Right renal cortex interstitium (tissue), 3 donors: Measurements from ENCODE around the gene MRPL43. TPM values are rescaled to one million over a fixed set of nuclear protein-coding genes. Genes with fewer than 3 reads are reported as not detected.

ENCODE experiments used
- DNase-seq, 3 donors: peaks; one replicate each; pipeline ENCODE4 v3.0.0-alpha.2; 2013; ENCODE audit warnings: low read depth in 3 of 3, low spot score in 2 of 3
- polyA plus RNA-seq, 3 donors: library from polyadenylated mRNA; unstranded; fragments of 120-200 nt; gene quantifications; one replicate each; pipeline ENCODE4 v1.2.1, GENCODE V29; 2013; ENCODE audit not compliant: insufficient read length in 3 of 3

MRPL43 gene
- polyA plus RNA-seq, 3 donors = 86.9 to 95.2 (median 87.1) TPM

- DNase-seq = no peak
Measured at GRCh38 chr10:101005361-101005760, 18.1 kb upstream of the MRPL43 start.

- DNase-seq = no peak
Measured at GRCh38 chr10:101003639-101004206, 16.4 kb upstream of the MRPL43 start.

- no peak for DNase-seq
Measured at GRCh38 chr10:101002456-101002855, 15.2 kb upstream of the MRPL43 start.

- DNase-seq = no peak
Measured at GRCh38 chr10:101001659-101002035, 14.3 kb upstream of the MRPL43 start.

- peak in 1 of 3 donors; percentile 67 for DNase-seq
Measured at GRCh38 chr10:101000915-101001658, 13.8 kb upstream of the MRPL43 start.

- DNase-seq = no peak
Measured at GRCh38 chr10:101000127-101000914, 13.0 kb upstream of the MRPL43 start.

- no peak for DNase-seq
Measured at GRCh38 chr10:100999742-101000126, 12.4 kb upstream of the MRPL43 start, which contains the start of gene LZTS2. LZTS2 (plus strand) TSS chr10:100999808; CDS start chr10:101002539, 2,731 bp downstream.

GRCh38 chr10:100998991-100999741 lies 11.9 kb upstream of the MRPL43 start:
- DNase-seq = peak in 1 of 3 donors; percentile 67

GRCh38 chr10:100998183-100998990 lies 11.1 kb upstream of the MRPL43 start:
- DNase-seq = peak in 2 of 3 donors; percentile 84

- no peak for DNase-seq
Measured at GRCh38 chr10:100997360-100998182, 10.3 kb upstream of the MRPL43 start.

GRCh38 chr10:100996678-100997359 lies 9.5 kb upstream of the MRPL43 start:
- no peak for DNase-seq

- no peak for DNase-seq
Measured at GRCh38 chr10:100995181-100995580, 7.9 kb upstream of the MRPL43 start.

GRCh38 chr10:100993986-100994708 lies 6.8 kb upstream of the MRPL43 start:
- no peak for DNase-seq

- DNase-seq = no peak
Measured at GRCh38 chr10:100989088-100989487, 1.8 kb upstream of the MRPL43 start.

GRCh38 chr10:100988166-100988565 lies 869 bp upstream of the MRPL43 start:
- no peak for DNase-seq

- no peak for DNase-seq
Measured at GRCh38 chr10:100987685-100988049, 370 bp upstream of the MRPL43 start.

- no peak for DNase-seq
Measured at GRCh38 chr10:100986623-100986951, 710 bp downstream of the MRPL43 start.

- DNase-seq = no peak
Measured at GRCh38 chr10:100985336-100985735, 2.0 kb downstream of the MRPL43 start.
